GM12878 (cell line): ENCODE results near the gene SORCS1.

Experiments
- CEBPB ChIP-seq, 2 experiments: fragments of 150-350 bp in 1 of 2; IDR thresholded peaks; 2 replicates each; pipeline ENCODE4 v1.6.1; 2012 to 2014; ENCODE audit warnings: low read depth in 2 of 2, low read length in 2 of 2, borderline replicate concordance in 1 of 2, inconsistent platforms in 1 of 2
- CREB1 ChIP-seq: IDR thresholded peaks from 2 replicates; pipeline ENCODE4 v1.6.1; 2012; ENCODE audit warnings: low read depth, mild to moderate bottlenecking, inconsistent platforms
- CTCF ChIP-seq, 3 experiments: IDR thresholded peaks in 2 of 3; conservative IDR thresholded peaks in 1 of 3; 2 replicates each; pipeline ENCODE4 v1.5.1; 2011; ENCODE audit warnings: low read depth in 3 of 3, low read length in 3 of 3, mild to moderate bottlenecking in 3 of 3, control low read depth in 2 of 3, moderate library complexity in 2 of 3, inconsistent platforms in 1 of 3, mixed read lengths in 1 of 3; ENCODE audit not compliant: control insufficient read depth in 2 of 3, insufficient read depth in 1 of 3; ENCODE audit errors: extremely low read depth in 1 of 3
- JUNB ChIP-seq: IDR thresholded peaks from 2 replicates; pipeline ENCODE4 v1.6.1; 2016; ENCODE audit warnings: antibody characterized with exemption, mild to moderate bottlenecking
- MEF2A ChIP-seq: IDR thresholded peaks from 2 replicates; pipeline ENCODE4 v1.6.1; 2011; ENCODE audit warnings: low read depth, mild to moderate bottlenecking, low read length, moderate library complexity; ENCODE audit not compliant: insufficient read depth
- MXI1 ChIP-seq: fragments of 150-350 bp; IDR thresholded peaks from 2 replicates; pipeline ENCODE4 v1.6.1; 2011; ENCODE audit warnings: low read depth, mild to moderate bottlenecking, inconsistent platforms, low read length, improper control_type of control experiment
- NFYB ChIP-seq: IDR thresholded peaks from 2 replicates; pipeline ENCODE4 v1.6.1; 2011; ENCODE audit warnings: low read depth, mild to moderate bottlenecking, low read length, improper control_type of control experiment, moderate library complexity; ENCODE audit not compliant: insufficient read depth
- NR2F1 ChIP-seq: fragments of 450-650 bp; conservative IDR thresholded peaks from 2 replicates; pipeline ENCODE4 v1.6.1; 2017; ENCODE audit warnings: mild to moderate bottlenecking
- POLR2A ChIP-seq: IDR thresholded peaks from 2 replicates; pipeline ENCODE4 v1.6.1; 2011; ENCODE audit warnings: low read depth, mild to moderate bottlenecking, low read length
- REST ChIP-seq: IDR thresholded peaks from 2 replicates; pipeline ENCODE4 v1.6.1; 2012; ENCODE audit warnings: mild to moderate bottlenecking, low read depth, low read length
- SUZ12 ChIP-seq: fragments of 200-600 bp; sonication (generic); IDR thresholded peaks from one replicate; pipeline ENCODE4 v1.6.1; 2018; ENCODE audit warnings: antibody characterized with exemption, mild to moderate bottlenecking; ENCODE audit not compliant: unreplicated experiment
- TCF12 ChIP-seq: IDR thresholded peaks from 2 replicates; pipeline ENCODE4 v1.6.1; 2011; ENCODE audit warnings: low read depth, mild to moderate bottlenecking, low read length
- TF ChIP-seq, protein P1 (sequence below): IDR thresholded peaks from 2 replicates; pipeline ENCODE4 v1.6.1; 2011; ENCODE audit warnings: low read depth, low read length, improper control_type of control experiment, borderline replicate concordance
- TF ChIP-seq, protein P2 (sequence below): IDR thresholded peaks from 2 replicates; pipeline ENCODE4 v1.6.1; 2012; ENCODE audit warnings: low read length, inconsistent platforms

- TF ChIP-seq REST (no peak), TCF12 (no peak), CREB1 (no peak), CTCF (IDR thresholded peaks at IDR 0.05 in 2 of 3, conservative IDR thresholded peaks at IDR 0.05 in 1 of 3; ENCODE audit: control insufficient read depth in 2 of 3, extremely low read depth in 1 of 3, insufficient read depth in 1 of 3, low read depth in 3 of 3, low read length in 3 of 3) (no peak), MEF2A (no peak), NR2F1 (no peak), POLR2A (no peak), JUNB (no peak), SUZ12 (no peak), CEBPB (IDR thresholded peaks at IDR 0.05; ENCODE audit: borderline replicate concordance in 1 of 2, low read depth in 2 of 2, low read length in 2 of 2) (no peak), NFYB (no peak), MXI1 (no peak)
- TF ChIP-seq, protein P1, sequence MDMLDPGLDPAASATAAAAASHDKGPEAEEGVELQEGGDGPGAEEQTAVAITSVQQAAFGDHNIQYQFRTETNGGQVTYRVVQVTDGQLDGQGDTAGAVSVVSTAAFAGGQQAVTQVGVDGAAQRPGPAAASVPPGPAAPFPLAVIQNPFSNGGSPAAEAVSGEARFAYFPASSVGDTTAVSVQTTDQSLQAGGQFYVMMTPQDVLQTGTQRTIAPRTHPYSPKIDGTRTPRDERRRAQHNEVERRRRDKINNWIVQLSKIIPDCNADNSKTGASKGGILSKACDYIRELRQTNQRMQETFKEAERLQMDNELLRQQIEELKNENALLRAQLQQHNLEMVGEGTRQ, result no peak
- TF ChIP-seq, protein P2, sequence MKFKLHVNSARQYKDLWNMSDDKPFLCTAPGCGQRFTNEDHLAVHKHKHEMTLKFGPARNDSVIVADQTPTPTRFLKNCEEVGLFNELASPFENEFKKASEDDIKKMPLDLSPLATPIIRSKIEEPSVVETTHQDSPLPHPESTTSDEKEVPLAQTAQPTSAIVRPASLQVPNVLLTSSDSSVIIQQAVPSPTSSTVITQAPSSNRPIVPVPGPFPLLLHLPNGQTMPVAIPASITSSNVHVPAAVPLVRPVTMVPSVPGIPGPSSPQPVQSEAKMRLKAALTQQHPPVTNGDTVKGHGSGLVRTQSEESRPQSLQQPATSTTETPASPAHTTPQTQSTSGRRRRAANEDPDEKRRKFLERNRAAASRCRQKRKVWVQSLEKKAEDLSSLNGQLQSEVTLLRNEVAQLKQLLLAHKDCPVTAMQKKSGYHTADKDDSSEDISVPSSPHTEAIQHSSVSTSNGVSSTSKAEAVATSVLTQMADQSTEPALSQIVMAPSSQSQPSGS, result no peak
Measured at GRCh38 chr10:106825576-106826364, 338.7 kb downstream of the SORCS1 start.
